ENCODE results near the gene ARVCF. TPM values are rescaled to one million over a fixed set of nuclear protein-coding genes. Genes with fewer than 3 reads are reported as not detected.

ARVCF gene
- total RNA-seq, 1 experiment from 2014 or later: 12.0 TPM

GRCh38 chr22:20008221-20008995 is 8.2 kb downstream of the ARVCF start:
- H3K4me3 Mint-ChIP-seq (ENCODE audit: unreplicated experiment): no peak overlapping the region
- H3K4me1 ChIP-seq: no peaks in the 10 kb centered on the region
- intact Hi-C loops (cut with micrococcal nuclease; ENCODE audit: unreplicated experiment): no loop called here
- no peak overlapping the region for H3K4me3 ChIP-seq (ENCODE audit: low read depth, low read length)
- CTCF ChIA-PET: no interaction called here
- H3K9me3 Mint-ChIP-seq (ENCODE audit: unreplicated experiment): peaks cover 15% of the 10 kb centered on the region
- BruUV-seq (replicated peaks): no TSS peak
- no peak overlapping the region for H3K27ac Mint-ChIP-seq (ENCODE audit: unreplicated experiment)
- no peak for DNase-seq
- H3K9me3 ChIP-seq: peaks cover 13% of the 10 kb centered on the region
- no peaks in the 10 kb centered on the region for H3K27me3 ChIP-seq (replicated peaks; ENCODE audit: control insufficient read depth, insufficient read depth, low read length)
- H3K36me3 ChIP-seq (ENCODE audit: control insufficient read depth, insufficient read depth, low read length): no peaks in the 10 kb centered on the region
- TF ChIP-seq, protein P1, sequence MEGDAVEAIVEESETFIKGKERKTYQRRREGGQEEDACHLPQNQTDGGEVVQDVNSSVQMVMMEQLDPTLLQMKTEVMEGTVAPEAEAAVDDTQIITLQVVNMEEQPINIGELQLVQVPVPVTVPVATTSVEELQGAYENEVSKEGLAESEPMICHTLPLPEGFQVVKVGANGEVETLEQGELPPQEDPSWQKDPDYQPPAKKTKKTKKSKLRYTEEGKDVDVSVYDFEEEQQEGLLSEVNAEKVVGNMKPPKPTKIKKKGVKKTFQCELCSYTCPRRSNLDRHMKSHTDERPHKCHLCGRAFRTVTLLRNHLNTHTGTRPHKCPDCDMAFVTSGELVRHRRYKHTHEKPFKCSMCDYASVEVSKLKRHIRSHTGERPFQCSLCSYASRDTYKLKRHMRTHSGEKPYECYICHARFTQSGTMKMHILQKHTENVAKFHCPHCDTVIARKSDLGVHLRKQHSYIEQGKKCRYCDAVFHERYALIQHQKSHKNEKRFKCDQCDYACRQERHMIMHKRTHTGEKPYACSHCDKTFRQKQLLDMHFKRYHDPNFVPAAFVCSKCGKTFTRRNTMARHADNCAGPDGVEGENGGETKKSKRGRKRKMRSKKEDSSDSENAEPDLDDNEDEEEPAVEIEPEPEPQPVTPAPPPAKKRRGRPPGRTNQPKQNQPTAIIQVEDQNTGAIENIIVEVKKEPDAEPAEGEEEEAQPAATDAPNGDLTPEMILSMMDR (IDR thresholded peaks at IDR 0.05; ENCODE audit: insufficient read depth in 1 of 2, low read depth in 1 of 2, low read length in 1 of 2, severe bottlenecking in 1 of 2, unreplicated experiment in 1 of 2): no peak
- no peaks in the 10 kb centered on the region for H3K4me1 Mint-ChIP-seq (ENCODE audit: low read depth, unreplicated experiment)
- no peaks in the 10 kb centered on the region for H3K27me3 Mint-ChIP-seq (ENCODE audit: insufficient read depth, unreplicated experiment)
- POLR2A ChIA-PET: no interaction called here
- no peaks in the 10 kb centered on the region for H3K36me3 Mint-ChIP-seq (ENCODE audit: insufficient read depth, unreplicated experiment)

DNA sequence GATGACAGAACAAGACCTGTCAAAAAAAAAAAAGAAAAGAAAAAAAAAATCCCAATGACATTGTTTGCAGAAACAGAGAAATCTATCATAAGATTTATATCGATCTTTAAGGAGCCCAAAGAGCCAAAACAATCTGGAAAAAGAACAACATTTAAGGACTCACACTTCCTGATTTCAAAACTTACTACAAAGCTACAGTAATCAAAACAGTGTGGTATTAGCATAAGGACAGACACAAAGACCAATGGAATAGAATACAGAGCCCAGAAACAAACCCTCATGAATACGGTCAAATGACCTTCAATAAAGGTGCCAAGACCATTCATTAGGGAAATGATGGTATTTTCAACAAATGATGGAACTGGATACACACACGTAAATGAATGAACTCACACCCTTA is 12.2 kb downstream of the ARVCF start:
- Mint-ChIP-seq H3K4me3 (ENCODE audit: unreplicated experiment) (no peak overlapping the region), H3K27me3 (ENCODE audit: insufficient read depth, unreplicated experiment) (no peaks in the 10 kb centered on the region), H3K27ac (ENCODE audit: unreplicated experiment) (no peak overlapping the region), H3K9me3 (ENCODE audit: unreplicated experiment) (peaks cover 18% of the 10 kb centered on the region), H3K4me1 (ENCODE audit: low read depth, unreplicated experiment) (no peaks in the 10 kb centered on the region), H3K36me3 (ENCODE audit: insufficient read depth, unreplicated experiment) (no peaks in the 10 kb centered on the region)
- Histone ChIP-seq H3K9me3 (peaks cover 19% of the 10 kb centered on the region), H3K36me3 (ENCODE audit: control insufficient read depth, insufficient read depth, low read length) (no peaks in the 10 kb centered on the region), H3K4me3 (ENCODE audit: low read depth, low read length) (no peak overlapping the region), H3K27me3 (replicated peaks; ENCODE audit: control insufficient read depth, insufficient read depth, low read length) (no peaks in the 10 kb centered on the region), H3K4me1 (no peaks in the 10 kb centered on the region)
- no peak for DNase-seq
- no TSS peak for BruUV-seq (replicated peaks)
- intact Hi-C loops (cut with micrococcal nuclease; ENCODE audit: unreplicated experiment): no loop called here
- CTCF ChIA-PET: no interaction called here
- TF ChIP-seq, protein P1 (IDR thresholded peaks at IDR 0.05; ENCODE audit: insufficient read depth in 1 of 2, low read depth in 1 of 2, low read length in 1 of 2, severe bottlenecking in 1 of 2, unreplicated experiment in 1 of 2): no peak
- POLR2A ChIA-PET: no interaction called here

DNA sequence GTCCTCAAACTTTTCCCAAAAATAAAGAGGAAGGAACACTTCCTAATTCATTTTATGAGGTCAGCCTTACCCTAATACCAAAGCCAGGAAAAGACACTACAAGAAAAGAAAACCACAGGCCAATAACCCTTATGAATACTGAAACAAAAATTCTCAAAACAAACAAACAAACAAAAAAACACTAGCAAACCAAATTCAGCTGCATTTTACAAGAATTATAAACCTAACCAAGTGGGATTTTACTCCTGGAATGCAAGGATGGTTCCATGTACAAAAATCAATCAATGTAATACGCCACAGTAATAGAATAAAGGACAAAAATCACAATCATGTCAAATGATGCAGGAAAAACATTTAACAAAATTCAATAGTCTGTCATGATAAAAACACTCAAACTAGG is 13.3 kb downstream of the ARVCF start:
- intact Hi-C loops (cut with micrococcal nuclease; ENCODE audit: unreplicated experiment): no loop called here
- Mint-ChIP-seq H3K27me3 (ENCODE audit: insufficient read depth, unreplicated experiment) (no peaks in the 10 kb centered on the region), H3K4me1 (ENCODE audit: low read depth, unreplicated experiment) (no peaks in the 10 kb centered on the region), H3K36me3 (ENCODE audit: insufficient read depth, unreplicated experiment) (no peaks in the 10 kb centered on the region), H3K4me3 (ENCODE audit: unreplicated experiment) (no peak overlapping the region), H3K9me3 (ENCODE audit: unreplicated experiment) (peaks cover 18% of the 10 kb centered on the region), H3K27ac (ENCODE audit: unreplicated experiment) (no peak overlapping the region)
- Histone ChIP-seq H3K4me1 (no peaks in the 10 kb centered on the region), H3K9me3 (peaks cover 19% of the 10 kb centered on the region), H3K36me3 (ENCODE audit: control insufficient read depth, insufficient read depth, low read length) (no peaks in the 10 kb centered on the region), H3K4me3 (ENCODE audit: low read depth, low read length) (no peak overlapping the region), H3K27me3 (replicated peaks; ENCODE audit: control insufficient read depth, insufficient read depth, low read length) (no peaks in the 10 kb centered on the region)
- TF ChIP-seq, protein P1 (IDR thresholded peaks at IDR 0.05; ENCODE audit: insufficient read depth in 1 of 2, low read depth in 1 of 2, low read length in 1 of 2, severe bottlenecking in 1 of 2, unreplicated experiment in 1 of 2): no peak
- CTCF ChIA-PET: no interaction called here
- POLR2A ChIA-PET: no interaction called here
- DNase-seq: no peak
- no TSS peak for BruUV-seq (replicated peaks)

Data from Caco-2 (cell line).